Heart left ventricle (tissue), 16 donors: Measurements from ENCODE around the gene CHN2. TPM values are rescaled to one million over a fixed set of nuclear protein-coding genes. Genes with fewer than 3 reads are reported as not detected.
A peak's percentile ranks its signal among the peaks of the same experiment; 100 is the strongest.

Experiments
- ATAC-seq, 4 donors: fragments of 200-7000 bp; cut with Tn5 transposase; one replicate each; pipeline ENCODE4 v1.9.1; 2020 to 2022; ENCODE audit warnings: moderate library complexity in 4 of 4, mild to moderate bottlenecking in 3 of 4, moderate number of reproducible peaks in 1 of 4
- DNase-seq, 5 donors: peaks; one replicate each; pipeline ENCODE4 v3.0.0-alpha.2; 2020
- H3K27ac ChIP-seq, 12 donors: fragments of 200-600 bp; sonication (generic) in 4 of 12; one replicate each; pipeline versions ENCODE4 v1.5.0 to v1.8.0; 2016 to 2022; ENCODE audit warnings: mild to moderate bottlenecking in 2 of 12
- H3K27me3 ChIP-seq, 9 donors: fragments of 200-600 bp; sonication (generic) in 2 of 9; one replicate each; pipeline versions ENCODE4 v1.5.1 to v1.8.0; 2016 to 2022; ENCODE audit warnings: mild to moderate bottlenecking in 3 of 9
- H3K36me3 ChIP-seq, 9 donors: fragments of 200-600 bp; sonication (generic) in 2 of 9; one replicate each; pipeline versions ENCODE4 v1.5.0 to v1.8.0; 2018 to 2022; ENCODE audit warnings: mild to moderate bottlenecking in 2 of 9
- H3K4me1 ChIP-seq, 12 donors: fragments of 200-600 bp; sonication (generic) in 4 of 12; one replicate each; pipeline versions ENCODE4 v1.5.0 to v1.8.0; 2016 to 2022; ENCODE audit warnings: mild to moderate bottlenecking in 3 of 12
- H3K4me3 ChIP-seq, 12 donors: fragments of 200-600 bp; sonication (generic) in 4 of 12; one replicate each; pipeline versions ENCODE4 v1.5.0 to v1.8.0; 2017 to 2022; ENCODE audit warnings: mild to moderate bottlenecking in 9 of 12, moderate library complexity in 4 of 12
- H3K9me3 ChIP-seq, 12 donors: fragments of 200-600 bp; sonication (generic) in 4 of 12; one replicate each; pipeline versions ENCODE4 v1.5.0 to v1.8.0; 2016 to 2022; ENCODE audit warnings: mild to moderate bottlenecking in 1 of 12
- CTCF ChIP-seq, 12 donors: fragments of 200-600 bp; sonication (generic) in 4 of 12; IDR thresholded peaks; one replicate each; pipeline versions ENCODE4 v1.5.0 to v1.8.0; 2018 to 2022; ENCODE audit warnings: antibody characterized with exemption in 12 of 12, mild to moderate bottlenecking in 5 of 12
- POLR2A ChIP-seq, 2 donors: fragments of 450-650 bp; IDR thresholded peaks; one replicate each; pipeline ENCODE4 v1.6.1; 2017; ENCODE audit warnings: antibody characterized with exemption in 2 of 2, mild to moderate bottlenecking in 2 of 2, moderate library complexity in 2 of 2
- WGBS, 4 donors: extraction: QIAGEN DNeasy Blood & Tissue Kit in 2 of 4; methylation state at CpG; one replicate each; pipeline versions ENCODE4 v1.1.5 to v1.1.7; 2013 to 2018; 5-methylcytosine and 5-hydroxymethylcytosine counted together
- intact Hi-C, 10 donors: fragments of 100-400 bp; cut with DNase I; formaldehyde crosslinking; loops; one replicate each; pipeline versions ENCODE4 v1.11.1 to v1.14.2; 2022
- polyA plus RNA-seq, 2 donors: library from polyadenylated mRNA; stranded (reverse); fragments of 200-250 nt; gene quantifications; one replicate each; pipeline ENCODE4 v1.2.3, GENCODE V29; 2013
- total RNA-seq, 9 donors: library from RNA; depleted of rRNA in 2 of 9; stranded (reverse); fragments of >200 nt in 2 of 9; fragmentation: NEBNext Ultra II Directional in 3 of 9; extraction: Animal tissue kit (Norgen Biotek cat#: 25700) in 3 of 9; gene quantifications; one replicate each; pipeline versions ENCODE4 v1.1.0 to v1.2.4, GENCODE V29; 2016 to 2023
- donor health status: ischemic (EF 13 %, LVEDD 7.1; RV severe dilation, severe dysfunction).
- donor health status: healthy with polysubstance abuse.
- donor health status: DM: no; HTN: yes; CAD: no.
- donor health status: DM: no; HTN: no; CAD: no.
- donor health status: ischemic (EF 25% LVEDD 6.9; RV normal size, moderate dysfunction).
- donor health status: ischemic (EF 25% LVEDD 5.7; RV mildly dilated, moderate dysfunction).
- donor health status: healthy.
- donor health status: DM: yes; HTN: yes; CAD: no.
- donor health status: ischemic (EF 35%, LVEDD 5.7; RV mildly dilated, moderate dysfunction).
- donor health status: nonischemic (EF 11% LVEDD 7.7; RV severe dilation, severe dysfunction).
- donor health status: DM: yes; HTN: yes; CAD: no.
- donor health status: PGD.
- donor health status: ischemic (EF 29% LVEDD 5.4; RV normal size, mild dysfunction).
- donor health status: nonischemic (EF 23%, LVEDD 6.1; RV moderate dilation, normal function).

The CHN2 gene
- total and polyA plus RNA-seq, 11 donors: 11.2 to 54.4 (median 33.6) TPM

- no peaks in the 10 kb centered on the region for H3K9me3 ChIP-seq
- WGBS, 4 donors: 81 to 90% (median 82%) methylated on average over 9 of the region's 9 CpGs
- H3K27me3 ChIP-seq: no peaks in the 10 kb centered on the region
- no peak overlapping the region for H3K4me3 ChIP-seq
- peaks cover 0 to 24% (median 2%) of the 10 kb centered on the region in 12 donors for H3K4me1 ChIP-seq
- no peak for TF ChIP-seq POLR2A (IDR thresholded peaks at IDR 0.05)
- no peak for TF ChIP-seq CTCF (IDR thresholded peaks at IDR 0.05)
- peak overlapping the region in 1 of 12 donors; percentile 56 for H3K27ac ChIP-seq
- peaks cover 0 to 2% (median 0%) of the 10 kb centered on the region in 9 donors for H3K36me3 ChIP-seq
- intact Hi-C loops: loop anchor here in 1 of 10 donors (10.0 kb wide), 1 partner anchor 124 kb away; the partner anchor contains the start of gene CHN2
- DNase-seq (no peak), ATAC-seq (no peak)
Observed at GRCh38 chr7:29318853-29319718, 124.5 kb downstream of the CHN2 start.

GRCh38 chr7:29319719-29320521, 125.3 kb downstream of the CHN2 start:
- DNase-seq: no peak
- Histone ChIP-seq H3K4me1 (peaks cover 0 to 24% (median 2%) of the 10 kb centered on the region in 12 donors), H3K9me3 (no peaks in the 10 kb centered on the region), H3K27ac (peak overlapping the region in 1 of 12 donors; percentile 59), H3K4me3 (no peak overlapping the region), H3K36me3 (peaks cover 0 to 2% (median 0%) of the 10 kb centered on the region in 9 donors), H3K27me3 (no peaks in the 10 kb centered on the region)
- intact Hi-C loops: loop anchor here in 1 of 10 donors (10.0 kb wide), 1 partner anchor 125 kb away; the partner anchor contains the start of gene CHN2
- WGBS, 4 donors: 62 to 67% (median 65%) methylated on average over 10 of the region's 10 CpGs
- ATAC-seq: peak in 3 of 4 donors; percentile 49 to 85 (median 67)
- TF ChIP-seq POLR2A (IDR thresholded peaks at IDR 0.05): no peak
- TF ChIP-seq CTCF (IDR thresholded peaks at IDR 0.05): no peak

- WGBS, 4 donors: 73 to 83% (median 79%) methylated on average over 2 of the region's 2 CpGs
- intact Hi-C loops: no loop called here
- DNase-seq (no peak), ATAC-seq (no peak)
- Histone ChIP-seq H3K36me3 (peaks cover 0 to 2% (median 0%) of the 10 kb centered on the region in 9 donors), H3K9me3 (no peaks in the 10 kb centered on the region), H3K27me3 (no peaks in the 10 kb centered on the region), H3K27ac (no peak overlapping the region), H3K4me3 (no peak overlapping the region), H3K4me1 (peaks cover 0 to 21% (median 2%) of the 10 kb centered on the region in 12 donors)
- TF ChIP-seq CTCF (IDR thresholded peaks at IDR 0.05) (no peak), POLR2A (IDR thresholded peaks at IDR 0.05) (no peak)
Observed at GRCh38 chr7:29320577-29320976, 126.0 kb downstream of the CHN2 start.
